GM04504 (cell line): ENCODE data around the gene MPRIP.
"Not testable (repeated sequence)": the region's sequence is repeated elsewhere in the genome, so short reads cannot be mapped to it uniquely, and the experiment has no call there.

Source experiments
- DNase-seq: peaks from one replicate; pipeline ENCODE4 v3.0.0-alpha.2; 2012; ENCODE audit warnings: low read depth

The MPRIP gene, protein sequence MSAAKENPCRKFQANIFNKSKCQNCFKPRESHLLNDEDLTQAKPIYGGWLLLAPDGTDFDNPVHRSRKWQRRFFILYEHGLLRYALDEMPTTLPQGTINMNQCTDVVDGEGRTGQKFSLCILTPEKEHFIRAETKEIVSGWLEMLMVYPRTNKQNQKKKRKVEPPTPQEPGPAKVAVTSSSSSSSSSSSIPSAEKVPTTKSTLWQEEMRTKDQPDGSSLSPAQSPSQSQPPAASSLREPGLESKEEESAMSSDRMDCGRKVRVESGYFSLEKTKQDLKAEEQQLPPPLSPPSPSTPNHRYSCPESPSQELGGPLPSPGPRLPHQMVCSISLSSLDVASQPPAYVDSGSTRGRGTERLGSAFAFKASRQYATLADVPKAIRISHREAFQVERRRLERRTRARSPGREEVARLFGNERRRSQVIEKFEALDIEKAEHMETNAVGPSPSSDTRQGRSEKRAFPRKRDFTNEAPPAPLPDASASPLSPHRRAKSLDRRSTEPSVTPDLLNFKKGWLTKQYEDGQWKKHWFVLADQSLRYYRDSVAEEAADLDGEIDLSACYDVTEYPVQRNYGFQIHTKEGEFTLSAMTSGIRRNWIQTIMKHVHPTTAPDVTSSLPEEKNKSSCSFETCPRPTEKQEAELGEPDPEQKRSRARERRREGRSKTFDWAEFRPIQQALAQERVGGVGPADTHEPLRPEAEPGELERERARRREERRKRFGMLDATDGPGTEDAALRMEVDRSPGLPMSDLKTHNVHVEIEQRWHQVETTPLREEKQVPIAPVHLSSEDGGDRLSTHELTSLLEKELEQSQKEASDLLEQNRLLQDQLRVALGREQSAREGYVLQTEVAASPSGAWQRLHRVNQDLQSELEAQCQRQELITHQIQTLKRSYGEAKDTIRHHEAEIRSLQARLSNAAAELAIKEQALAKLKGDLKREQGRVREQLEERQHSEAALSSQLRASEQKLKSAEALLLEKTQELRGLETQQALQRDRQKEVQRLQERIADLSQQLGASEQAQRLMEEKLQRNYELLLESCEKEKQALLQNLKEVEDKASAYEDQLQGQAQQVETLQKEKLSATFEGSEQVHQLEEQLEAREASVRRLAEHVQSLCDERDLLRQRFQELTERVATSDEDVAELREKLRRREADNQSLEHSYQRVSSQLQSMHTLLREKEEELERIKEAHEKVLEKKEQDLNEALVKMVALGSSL (N-terminal part only)

GRCh38 chr17:17042384-17042736 lies at the start of gene MPRIP:
MPRIP (plus strand) TSS chr17:17042457; CDS start chr17:17042849, 392 bp downstream.
- DNase-seq, result no peak

- DNase-seq, result no peak
These were observed 47.6 kb upstream of the MPRIP start for GRCh38 chr17:16994631-16995030.

GRCh38 chr17:16995930-16996329 lies 46.3 kb upstream of the MPRIP start:
- DNase-seq, result no peak

- DNase-seq, result not testable (repeated sequence)
These were observed 45.5 kb upstream of the MPRIP start for GRCh38 chr17:16996726-16997125.

DNA sequence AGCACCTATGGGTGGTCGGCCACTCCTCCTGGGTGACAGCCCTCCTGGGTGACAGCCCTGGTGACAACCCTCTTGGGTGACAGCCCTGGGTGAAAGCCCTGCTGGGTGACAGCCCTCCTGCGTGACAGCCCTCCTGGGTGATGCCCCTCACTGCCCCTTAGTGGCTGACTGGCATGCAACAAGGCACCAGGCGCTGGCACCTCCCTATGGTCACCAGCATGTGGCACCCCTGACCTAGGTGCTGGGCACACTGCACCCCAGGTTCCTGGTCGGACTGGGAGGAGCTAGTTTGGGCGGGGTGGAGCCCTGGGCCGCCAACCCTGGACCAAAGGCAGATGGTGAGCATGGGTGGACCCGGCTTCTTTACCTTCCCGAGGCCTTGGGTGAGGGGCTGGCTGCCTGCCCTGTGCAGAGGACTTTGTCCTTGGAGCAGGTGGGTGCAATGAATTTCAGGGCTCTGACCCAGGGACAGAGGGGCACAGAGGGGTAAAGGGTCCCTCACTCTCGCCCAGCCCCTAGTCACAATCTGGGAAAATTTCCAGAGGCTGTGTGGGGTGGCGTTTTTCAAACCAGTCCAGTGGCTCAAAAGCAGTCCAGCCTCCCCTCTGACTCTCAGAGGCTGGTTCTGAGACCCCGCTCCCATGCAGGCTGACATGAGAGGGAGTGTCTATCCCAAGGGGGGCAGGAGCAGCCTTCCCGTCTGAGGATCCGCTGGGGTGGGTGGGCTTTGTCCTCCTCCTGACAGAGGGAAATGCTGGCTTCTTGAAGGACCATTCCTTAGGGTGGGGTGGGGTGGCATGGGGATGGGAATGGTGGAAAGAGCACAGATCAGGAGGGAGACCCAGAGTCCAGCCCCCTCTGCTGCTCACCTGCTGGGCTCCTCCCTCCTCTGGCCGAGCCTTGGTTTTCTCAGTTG lies 44.5 kb upstream of the MPRIP start:
- DNase-seq, result no peak

- no peak for DNase-seq
These were observed 42.2 kb upstream of the MPRIP start for GRCh38 chr17:16999931-17000625.

- DNase-seq, result no peak
These were observed 41.0 kb upstream of the MPRIP start for GRCh38 chr17:17001076-17001777.

GRCh38 chr17:17001874-17002520 lies 40.3 kb upstream of the MPRIP start:
- no peak for DNase-seq

DNA sequence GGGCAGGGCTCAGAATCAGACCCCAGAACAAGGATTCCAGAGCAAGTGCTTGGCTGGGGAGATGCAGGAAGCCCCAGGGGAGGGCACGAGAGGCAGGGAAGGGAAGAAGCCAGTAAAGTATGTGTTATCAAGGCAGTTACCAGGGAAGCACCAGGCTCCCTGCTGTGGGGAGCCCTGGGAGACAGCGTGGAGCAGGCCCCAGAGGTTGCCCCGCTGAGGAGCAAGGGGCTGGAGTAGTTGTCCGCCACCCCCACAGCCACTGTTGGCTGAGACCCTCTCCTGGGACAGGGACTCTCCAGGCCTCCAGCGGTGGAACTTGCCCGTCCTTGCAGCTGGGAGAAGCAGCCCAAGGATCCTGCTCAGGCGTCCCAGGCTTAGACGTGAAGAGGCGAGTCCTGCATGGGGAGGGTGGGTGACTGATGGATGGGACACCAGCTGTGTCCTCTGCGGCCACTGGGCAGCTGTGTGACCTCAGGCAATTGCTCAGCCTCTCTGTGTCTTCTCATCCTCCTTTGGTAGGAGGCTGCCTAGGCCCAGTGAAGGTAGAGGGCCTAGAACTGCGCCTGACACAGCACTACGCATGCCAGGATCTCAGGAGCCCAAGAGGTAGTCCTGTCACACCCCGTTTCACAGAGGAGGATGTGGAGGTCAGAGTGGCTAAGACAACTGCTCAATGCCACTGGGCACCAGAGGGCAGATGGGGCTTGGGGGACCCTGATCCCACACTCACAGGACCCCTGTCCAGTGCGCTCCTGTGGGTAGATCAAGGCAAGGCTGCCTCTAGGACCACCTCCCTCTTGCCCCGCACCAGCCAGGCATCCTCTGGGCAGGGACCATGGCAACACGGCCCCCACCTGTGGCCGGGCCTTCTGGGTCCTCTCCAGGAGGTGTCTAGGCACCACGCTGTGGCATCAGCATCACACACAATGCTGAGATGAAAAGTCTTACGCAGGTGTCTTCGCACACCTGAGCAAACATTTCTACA lies 39.2 kb upstream of the MPRIP start:
- DNase-seq, result not testable (repeated sequence)

GRCh38 chr17:17004251-17004996 lies 37.8 kb upstream of the MPRIP start:
- no peak for DNase-seq

- DNase-seq, result not testable (repeated sequence)
These were observed 37.2 kb upstream of the MPRIP start for GRCh38 chr17:17004997-17005614.

DNA sequence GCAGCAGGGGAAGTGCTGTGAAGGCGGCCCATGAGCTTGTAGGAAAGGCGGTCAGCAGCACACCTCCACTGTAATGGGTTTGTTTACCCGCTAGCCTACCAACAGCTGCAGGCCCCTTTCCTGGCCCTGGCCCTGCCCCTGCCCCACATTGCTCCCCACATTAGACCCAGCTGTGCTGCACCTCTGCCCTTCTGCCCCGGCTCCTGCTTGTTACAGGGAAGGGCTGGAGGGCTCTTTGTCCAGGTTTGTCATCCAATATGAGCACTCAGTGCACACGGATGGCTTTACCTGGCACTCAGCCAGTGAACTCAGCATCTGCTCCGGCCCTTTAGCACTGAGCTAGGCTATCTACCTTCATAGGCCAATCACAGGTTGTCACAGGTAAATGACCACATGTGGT lies 34.4 kb upstream of the MPRIP start:
- DNase-seq, result not testable (repeated sequence)

- not testable (repeated sequence) for DNase-seq
These were observed 33.4 kb upstream of the MPRIP start for GRCh38 chr17:17008621-17009397.

- not testable (repeated sequence) for DNase-seq
These were observed 32.3 kb upstream of the MPRIP start for GRCh38 chr17:17009972-17010371.

- DNase-seq, result not testable (repeated sequence)
These were observed 31.7 kb upstream of the MPRIP start for GRCh38 chr17:17010545-17011034.
